SJSA1 (cell line): ENCODE data around the gene PITPNM3. TPM values are rescaled to one million over a fixed set of nuclear protein-coding genes. Genes with fewer than 3 reads are reported as not detected.

Experiments
- DNase-seq, 2 experiments: peaks; one replicate each; pipeline ENCODE4 v3.0.0-alpha.2; 2015 to 2020; ENCODE audit warnings: low spot score in 2 of 2, low read depth in 1 of 2
- H3K27ac ChIP-seq: fragments of 250-450 bp; sonication (Bioruptor Pico); 2 replicates; pipeline ENCODE4 v1.5.1; 2020; ENCODE audit warnings: mild to moderate bottlenecking, moderate library complexity
- H3K27me3 ChIP-seq: fragments of 250-450 bp; sonication (Bioruptor Pico); replicated peaks from 2 replicates; pipeline ENCODE4 v1.5.1; 2020; ENCODE audit warnings: mild to moderate bottlenecking, moderate library complexity
- H3K36me3 ChIP-seq: fragments of 250-450 bp; sonication (Bioruptor Pico); 2 replicates; pipeline ENCODE4 v1.5.1; 2020; ENCODE audit warnings: mild to moderate bottlenecking
- H3K4me1 ChIP-seq: fragments of 250-450 bp; sonication (Bioruptor Pico); replicated peaks from 2 replicates; pipeline ENCODE4 v1.6.1; 2021; ENCODE audit warnings: mild to moderate bottlenecking
- H3K4me3 ChIP-seq: fragments of 250-450 bp; sonication (Bioruptor Pico); 2 replicates; pipeline ENCODE4 v1.5.1; 2020; ENCODE audit warnings: mild to moderate bottlenecking
- H3K9me3 ChIP-seq: fragments of 250-450 bp; sonication (Bioruptor Pico); replicated peaks from 2 replicates; pipeline ENCODE4 v1.5.1; 2020; ENCODE audit warnings: mild to moderate bottlenecking
- total RNA-seq: library from RNA; depleted of rRNA; stranded (reverse); fragments of >200 nt; shearing (Covaris generic); gene quantifications from 2 replicates; pipeline ENCODE4 v1.2.3, GENCODE V29; 2014

The PITPNM3 gene
- total RNA-seq, 1 experiment from 2014 or later: 8.6 TPM

DNA sequence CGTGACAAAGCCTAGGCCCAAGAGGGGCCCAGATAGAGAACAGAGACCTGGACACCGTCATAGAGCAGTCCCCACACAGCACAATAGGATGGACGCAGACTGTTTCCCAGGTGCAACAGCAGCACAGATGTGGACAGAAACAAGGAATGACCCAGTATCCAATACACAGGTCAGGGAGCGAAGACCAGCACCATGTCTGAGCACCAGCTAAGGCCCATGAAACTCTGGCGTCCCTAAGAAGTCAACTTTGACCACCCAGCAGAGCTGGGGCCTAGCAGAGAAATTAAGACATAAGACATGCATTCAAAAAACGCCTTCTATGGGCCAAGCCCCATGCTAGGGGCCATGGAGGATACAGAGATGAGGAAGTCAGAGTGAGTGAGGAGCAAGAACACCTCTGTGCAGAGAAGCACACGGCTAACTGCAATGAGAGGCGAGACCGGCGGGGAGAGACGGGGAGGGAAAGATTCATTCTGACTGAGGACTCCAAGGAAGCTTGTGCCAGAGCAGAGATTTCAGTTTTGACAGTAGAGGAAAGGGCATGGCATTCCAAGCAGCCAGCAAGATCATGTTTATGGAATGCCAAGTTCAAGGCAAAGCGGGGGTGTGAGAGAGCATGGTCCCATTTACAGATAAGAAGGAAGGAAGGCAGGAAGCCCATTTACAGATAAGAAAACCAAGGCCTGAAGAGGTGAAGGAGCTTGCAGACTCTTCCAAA is 50.8 kb downstream of the PITPNM3 start:
- Histone ChIP-seq H3K4me1 (peaks cover 53% of the 10 kb centered on the region), H3K27me3 (no peaks in the 10 kb centered on the region), H3K36me3 (peaks cover 5% of the 10 kb centered on the region; the same call in 1 of the 2 replicates), H3K9me3 (no peaks in the 10 kb centered on the region), H3K27ac (no peak overlapping the region), H3K4me3 (no peak overlapping the region)
- peak in 1 of 2 experiments; percentile 16 for DNase-seq

DNA sequence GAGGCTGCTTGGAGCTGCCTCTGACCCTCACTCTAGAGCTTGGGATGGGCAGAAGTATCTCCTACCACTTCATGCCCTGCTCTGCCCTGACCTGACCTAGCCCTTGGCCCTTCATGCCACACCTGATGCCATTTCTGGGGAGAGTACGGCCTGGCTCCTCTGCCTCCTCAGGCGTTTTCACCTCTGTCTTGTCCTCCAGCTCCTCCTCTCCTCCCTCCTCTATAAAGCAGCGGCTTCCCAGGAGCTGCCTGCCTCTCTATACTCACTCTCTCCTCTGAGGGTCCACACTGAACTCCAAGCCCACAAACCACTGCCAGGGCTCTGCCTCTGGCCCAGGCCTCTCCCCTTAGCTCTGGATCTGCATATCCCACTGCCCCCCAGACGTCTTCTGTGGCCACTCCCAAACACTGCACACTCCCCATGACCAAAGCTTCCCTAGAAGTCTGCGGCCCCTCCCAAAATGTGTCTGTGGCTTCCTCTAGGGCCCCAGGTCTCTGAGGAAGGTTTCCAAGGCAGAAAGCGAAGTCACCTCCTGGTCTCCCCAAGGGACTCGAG is 52.6 kb downstream of the PITPNM3 start:
- Histone ChIP-seq H3K4me3 (no peak overlapping the region), H3K9me3 (no peaks in the 10 kb centered on the region), H3K27ac (no peak overlapping the region), H3K4me1 (peaks cover 34% of the 10 kb centered on the region), H3K36me3 (peaks cover 5% of the 10 kb centered on the region; the same call in 1 of the 2 replicates), H3K27me3 (no peaks in the 10 kb centered on the region)
- DNase-seq: no peak

DNA sequence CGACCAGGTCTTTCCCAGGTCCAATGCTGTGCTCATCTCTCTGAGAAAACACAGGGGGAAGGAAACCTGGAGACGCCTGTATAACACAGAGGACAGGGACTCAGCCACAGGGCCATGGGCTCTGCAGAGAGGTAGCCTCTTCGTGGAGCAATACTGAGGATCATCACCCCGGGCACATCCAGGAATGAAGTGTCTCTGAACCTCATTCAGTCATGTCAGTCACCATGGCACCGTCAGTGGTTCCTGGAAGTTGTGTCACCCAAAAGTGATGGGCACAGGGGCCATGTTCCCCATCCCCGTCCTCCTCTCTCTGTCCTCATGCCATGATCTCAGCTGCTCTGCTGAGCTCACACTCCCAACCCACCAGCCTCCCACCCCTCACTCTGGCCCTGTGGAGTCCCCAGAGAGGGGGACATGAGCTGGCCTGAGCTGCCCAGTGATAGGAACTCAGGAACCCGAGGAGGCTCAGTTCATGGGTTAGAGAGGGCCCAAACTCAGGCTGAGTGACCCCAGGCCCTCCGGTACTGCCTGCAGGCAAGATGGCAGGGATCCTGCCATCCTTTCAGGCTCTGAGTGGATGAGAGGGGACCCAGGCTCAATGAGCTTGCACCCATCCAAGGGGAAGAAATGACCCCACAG is 53.4 kb downstream of the PITPNM3 start:
- no peaks in the 10 kb centered on the region for H3K27me3 ChIP-seq
- no peak overlapping the region for H3K27ac ChIP-seq
- DNase-seq: no peak
- H3K4me1 ChIP-seq: peaks cover 27% of the 10 kb centered on the region
- no peaks in the 10 kb centered on the region for H3K9me3 ChIP-seq
- H3K4me3 ChIP-seq: no peak overlapping the region
- H3K36me3 ChIP-seq: peaks cover 5% of the 10 kb centered on the region; the same call in 1 of the 2 replicates

DNA sequence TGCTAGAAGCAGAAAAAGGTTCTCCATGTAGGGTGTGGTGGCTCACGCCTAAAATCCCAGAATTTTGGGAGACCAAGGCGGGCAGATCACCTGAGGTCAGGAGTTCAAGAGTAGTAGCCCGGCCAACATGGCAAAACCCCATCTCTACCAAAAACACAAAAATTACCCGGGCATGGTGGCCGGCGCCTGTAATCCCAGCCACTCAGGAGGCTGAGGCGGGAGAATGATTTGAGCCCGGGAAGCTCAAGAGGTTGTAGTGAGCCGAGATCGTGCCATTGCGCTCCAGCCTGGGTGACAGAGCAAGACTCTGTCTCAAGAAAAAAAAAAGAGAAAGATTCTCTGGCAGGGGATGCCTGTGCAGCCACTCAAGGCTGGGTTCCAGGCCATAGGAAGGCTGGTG is 54.2 kb downstream of the PITPNM3 start:
- H3K4me3 ChIP-seq: no peak overlapping the region
- DNase-seq: no peak
- H3K27ac ChIP-seq: no peak overlapping the region
- H3K36me3 ChIP-seq: peaks cover 5% of the 10 kb centered on the region; the same call in 1 of the 2 replicates
- no peaks in the 10 kb centered on the region for H3K9me3 ChIP-seq
- H3K27me3 ChIP-seq: no peaks in the 10 kb centered on the region
- H3K4me1 ChIP-seq: peaks cover 19% of the 10 kb centered on the region

DNA sequence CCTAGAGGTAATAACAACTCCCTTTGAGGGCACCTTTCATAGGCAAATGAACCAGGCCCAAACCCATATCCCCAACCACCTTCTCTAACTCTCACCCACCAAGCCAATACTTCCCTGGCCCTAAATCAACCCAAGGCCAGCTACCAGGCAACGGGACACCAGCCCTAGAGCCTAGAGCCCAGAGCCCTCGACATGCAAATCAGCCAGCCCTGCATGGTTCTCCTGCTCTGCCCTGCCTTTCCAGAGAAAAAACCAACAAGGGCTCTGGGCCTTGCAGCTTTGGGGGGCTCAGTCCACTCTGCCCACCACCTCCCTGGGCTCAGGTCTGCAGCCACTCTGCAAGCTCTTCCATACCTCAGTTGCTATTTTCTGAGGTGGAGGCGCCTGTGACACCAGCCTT is 55.0 kb downstream of the PITPNM3 start:
- peaks cover 11% of the 10 kb centered on the region for H3K4me1 ChIP-seq
- no peaks in the 10 kb centered on the region for H3K9me3 ChIP-seq
- no peaks in the 10 kb centered on the region for H3K27me3 ChIP-seq
- no peak for DNase-seq
- H3K27ac ChIP-seq: no peak overlapping the region
- no peak overlapping the region for H3K4me3 ChIP-seq
- peaks cover 5% of the 10 kb centered on the region; the same call in 1 of the 2 replicates for H3K36me3 ChIP-seq

DNA sequence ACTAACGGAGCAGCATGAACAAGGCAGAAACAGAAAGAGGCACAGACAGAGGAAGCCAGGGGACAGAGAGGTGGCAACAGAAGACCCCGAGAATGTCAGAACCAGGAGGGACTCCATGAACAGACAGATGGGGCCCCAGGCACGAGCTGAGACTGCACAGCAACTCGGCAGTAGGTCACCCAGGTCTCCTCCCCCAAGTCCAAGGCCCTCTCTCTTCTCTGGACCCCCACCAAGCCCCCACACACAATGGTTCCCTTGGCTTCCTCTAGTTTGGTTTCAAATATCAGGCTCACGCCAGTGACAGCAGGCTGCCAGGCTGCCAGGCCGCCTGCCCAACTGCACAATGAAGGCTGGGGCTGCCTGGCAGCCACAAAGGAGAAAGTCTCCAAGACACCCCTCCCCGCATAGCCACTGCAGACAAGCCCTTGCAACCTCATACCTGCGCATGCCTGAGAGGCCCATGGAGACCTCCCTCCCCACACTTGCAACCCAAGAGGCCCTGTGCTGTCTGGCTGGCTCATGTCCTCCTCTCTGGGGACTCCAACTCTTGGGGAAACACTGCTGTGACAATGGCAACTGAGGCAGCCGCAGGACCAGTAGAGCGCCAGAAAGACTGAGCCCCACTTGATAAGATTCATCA is 57.3 kb downstream of the PITPNM3 start:
- Histone ChIP-seq H3K4me3 (no peak overlapping the region), H3K9me3 (no peaks in the 10 kb centered on the region), H3K27me3 (no peaks in the 10 kb centered on the region), H3K36me3 (peaks cover 5% of the 10 kb centered on the region; the same call in 1 of the 2 replicates), H3K27ac (no peak overlapping the region), H3K4me1 (no peaks in the 10 kb centered on the region)
- no peak for DNase-seq

DNA sequence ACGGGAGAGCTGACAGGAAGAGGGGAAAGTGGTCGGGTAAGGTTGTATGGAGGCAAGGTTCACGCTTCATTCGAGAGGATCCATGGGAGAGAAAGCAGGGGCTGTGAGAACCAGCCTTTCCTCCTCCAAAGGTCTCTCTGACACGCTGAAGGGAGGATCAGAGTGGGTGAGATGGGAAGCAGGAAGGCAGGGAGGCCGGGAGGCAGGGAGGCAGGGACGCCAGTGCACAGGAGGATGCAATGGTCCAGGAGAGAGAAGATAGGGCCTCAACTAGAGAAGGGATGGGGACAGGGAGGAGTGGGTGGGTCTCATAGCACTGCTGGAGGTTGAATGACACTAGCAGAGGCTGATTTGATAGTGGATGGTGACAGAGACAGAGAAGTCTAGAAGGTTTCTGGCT is 58.0 kb downstream of the PITPNM3 start:
- peaks cover 5% of the 10 kb centered on the region; the same call in 1 of the 2 replicates for H3K36me3 ChIP-seq
- no peak for DNase-seq
- H3K4me1 ChIP-seq: no peaks in the 10 kb centered on the region
- no peaks in the 10 kb centered on the region for H3K9me3 ChIP-seq
- no peak overlapping the region for H3K4me3 ChIP-seq
- no peaks in the 10 kb centered on the region for H3K27me3 ChIP-seq
- no peak overlapping the region for H3K27ac ChIP-seq

DNA sequence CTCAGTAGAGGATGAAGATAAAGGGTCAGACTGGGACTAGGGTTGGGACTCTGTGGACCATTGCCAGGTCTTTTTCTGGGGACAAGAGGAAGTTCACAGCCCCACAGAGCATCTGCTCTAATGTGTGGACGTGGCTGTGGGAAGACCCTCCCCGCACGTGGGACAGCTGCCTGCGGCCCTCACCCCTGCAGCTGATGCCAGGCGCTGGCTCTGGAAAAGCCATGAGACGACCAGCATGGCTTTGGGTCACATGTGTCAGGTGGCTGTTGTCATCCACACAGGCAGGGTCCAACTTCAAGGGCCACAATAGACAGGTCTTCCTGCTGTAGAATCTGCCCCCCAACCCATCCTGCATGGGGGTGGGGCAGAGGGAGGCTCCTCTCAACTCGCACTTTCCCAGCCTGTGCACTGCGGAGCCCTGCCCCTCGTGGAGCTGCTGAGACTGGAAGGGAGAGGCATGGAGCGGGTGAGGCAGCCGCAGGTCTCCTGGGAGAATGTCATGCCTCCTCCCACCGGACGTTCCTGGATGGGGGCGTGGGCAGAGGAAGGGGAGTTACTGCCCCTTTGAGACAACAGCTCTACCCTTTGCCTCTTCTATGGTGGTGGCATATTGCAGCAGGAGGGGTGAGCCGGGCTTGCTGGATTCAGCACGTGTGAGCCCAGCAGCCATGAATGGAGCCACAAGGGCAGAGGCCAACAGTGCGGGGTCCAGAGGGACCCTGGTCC is 58.7 kb downstream of the PITPNM3 start:
- no peak for DNase-seq
- no peaks in the 10 kb centered on the region for H3K4me1 ChIP-seq
- H3K36me3 ChIP-seq: no peaks in the 10 kb centered on the region; the same call in 1 of the 2 replicates
- no peaks in the 10 kb centered on the region for H3K27me3 ChIP-seq
- H3K4me3 ChIP-seq: no peak overlapping the region
- H3K27ac ChIP-seq: no peak overlapping the region
- H3K9me3 ChIP-seq: no peaks in the 10 kb centered on the region

DNA sequence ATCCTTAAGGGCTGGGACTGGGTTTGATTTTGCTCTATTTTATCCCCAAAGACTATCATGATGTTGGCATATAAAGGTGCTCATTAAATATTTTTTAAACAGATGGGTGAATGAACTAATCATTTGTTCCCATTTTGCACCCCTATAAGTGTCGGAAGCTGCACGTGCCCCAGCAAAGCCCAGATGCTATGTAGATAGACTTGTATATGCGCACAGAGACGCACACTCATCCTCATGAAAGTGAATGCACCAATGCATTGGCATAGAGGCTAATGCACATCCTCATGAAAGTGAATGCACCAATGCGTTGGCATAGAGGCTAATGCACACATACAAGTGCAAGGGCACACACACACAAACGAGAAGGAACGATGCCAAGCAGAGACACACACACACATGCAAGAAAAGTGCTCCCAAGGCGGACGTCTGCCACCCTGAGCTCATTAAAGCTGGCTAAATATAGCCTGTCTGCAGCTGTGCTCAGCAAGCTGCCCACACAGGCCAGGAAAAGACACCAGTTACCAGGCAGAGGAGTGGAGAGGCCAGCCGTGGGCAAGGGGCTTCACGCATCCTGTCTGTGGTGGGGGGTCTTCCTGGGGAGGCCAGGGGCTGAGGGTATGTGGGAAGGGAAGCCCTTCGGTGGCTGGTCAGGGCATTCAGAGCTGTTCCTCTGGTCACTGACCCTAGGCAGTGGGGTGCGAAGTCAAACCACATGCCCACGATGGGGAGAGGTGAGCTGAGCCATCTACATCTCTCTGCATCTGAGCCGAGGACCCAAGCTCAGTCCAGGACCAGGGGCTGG is 59.5 kb downstream of the PITPNM3 start:
- no peak for DNase-seq
- no peak overlapping the region for H3K27ac ChIP-seq
- H3K36me3 ChIP-seq: no peaks in the 10 kb centered on the region; the same call in 1 of the 2 replicates
- peaks cover 4% of the 10 kb centered on the region; the same call in 1 of the 2 replicates for H3K4me1 ChIP-seq
- H3K4me3 ChIP-seq: no peak overlapping the region
- no peaks in the 10 kb centered on the region for H3K9me3 ChIP-seq
- no peaks in the 10 kb centered on the region for H3K27me3 ChIP-seq

DNA sequence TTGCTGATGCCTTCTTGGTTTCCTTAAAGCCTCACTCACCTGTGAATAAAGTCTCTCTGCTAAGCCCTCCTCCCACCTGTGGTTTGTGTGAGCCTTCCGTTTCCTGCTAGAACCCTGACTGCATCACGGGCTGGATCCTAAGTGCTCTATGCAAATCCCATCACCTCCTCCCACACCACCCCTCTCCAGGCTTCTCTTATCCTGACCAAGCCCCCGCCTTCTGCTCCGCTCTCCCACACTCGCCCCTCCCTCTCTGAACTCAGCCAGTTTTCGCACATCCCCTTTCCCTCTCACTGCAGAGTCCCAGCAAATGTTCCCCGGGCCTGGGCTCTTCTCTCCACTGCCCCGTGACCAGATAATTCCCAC is 60.3 kb downstream of the PITPNM3 start:
- peaks cover 8% of the 10 kb centered on the region for H3K4me1 ChIP-seq
- no peaks in the 10 kb centered on the region for H3K9me3 ChIP-seq
- H3K27me3 ChIP-seq: no peaks in the 10 kb centered on the region
- H3K4me3 ChIP-seq: no peak overlapping the region
- H3K27ac ChIP-seq: no peak overlapping the region
- no peak for DNase-seq
- H3K36me3 ChIP-seq: no peaks in the 10 kb centered on the region

DNA sequence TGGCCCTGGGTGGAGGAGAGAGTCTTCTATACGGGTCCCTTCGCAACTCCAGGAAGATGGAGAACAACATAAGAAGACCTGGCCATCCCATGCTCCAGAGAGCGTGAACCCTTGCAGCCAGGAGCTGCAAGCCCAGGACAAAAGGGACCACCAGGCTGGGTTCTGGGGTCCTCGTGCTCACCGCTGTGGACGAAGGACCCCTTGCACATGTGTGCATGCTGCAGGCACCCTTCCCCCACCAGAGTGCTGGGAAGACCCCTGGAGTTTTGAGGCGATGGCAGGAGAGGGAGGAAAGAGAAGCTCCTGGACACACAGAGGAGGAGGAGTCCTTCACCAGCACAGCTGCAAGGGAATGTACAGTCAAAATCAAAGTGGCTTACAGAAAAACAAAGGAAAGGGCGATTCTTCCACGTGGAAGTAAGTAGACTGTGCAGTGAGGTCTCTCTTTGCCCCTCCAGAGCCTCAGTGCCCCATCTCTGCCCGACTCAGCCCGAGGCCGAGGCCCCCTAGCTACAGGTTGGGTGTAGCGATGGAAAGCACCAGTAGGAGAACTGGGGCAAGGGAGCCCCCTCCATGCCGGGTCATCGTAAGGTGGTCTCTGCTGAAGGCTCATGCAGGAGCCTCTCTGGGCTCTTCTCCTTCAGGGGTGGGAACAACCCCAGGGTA is 60.8 kb downstream of the PITPNM3 start:
- H3K4me3 ChIP-seq: no peak overlapping the region
- no peaks in the 10 kb centered on the region for H3K27me3 ChIP-seq
- no peaks in the 10 kb centered on the region for H3K36me3 ChIP-seq
- H3K27ac ChIP-seq: no peak overlapping the region
- DNase-seq: no peak
- H3K9me3 ChIP-seq: no peaks in the 10 kb centered on the region
- H3K4me1 ChIP-seq: peaks cover 10% of the 10 kb centered on the region

DNA sequence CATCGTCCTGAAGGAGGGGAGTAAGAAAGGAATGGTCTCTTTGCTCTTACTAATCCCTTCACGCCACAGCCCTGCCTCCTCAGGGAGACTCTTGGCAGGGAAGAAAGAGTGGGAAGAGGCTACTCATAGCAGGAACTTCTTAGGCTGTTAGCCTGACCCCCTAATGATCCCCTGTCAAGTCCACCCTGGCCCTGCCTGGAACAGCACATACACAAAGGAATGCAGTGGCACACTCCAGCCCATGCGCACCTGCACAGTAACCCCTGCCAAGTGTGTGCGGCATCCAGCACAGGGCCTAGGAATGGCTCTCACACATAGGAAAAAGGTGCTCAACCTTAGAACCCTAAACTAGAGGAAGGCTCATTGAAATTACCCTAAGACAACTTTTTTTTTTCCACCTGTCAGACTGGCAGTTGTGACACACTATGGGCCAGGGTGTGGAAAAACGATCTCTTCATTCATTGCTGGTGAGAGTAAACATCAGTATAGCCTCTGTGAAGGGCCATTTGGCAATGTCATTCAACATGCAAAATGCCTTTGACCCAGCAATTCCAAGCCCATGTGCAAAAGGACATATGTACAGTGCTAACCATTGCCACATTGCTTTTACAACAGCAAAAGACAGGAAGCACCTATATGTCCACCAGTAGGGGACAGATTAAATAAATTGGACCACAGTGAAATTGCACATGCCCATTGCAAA is 62.0 kb downstream of the PITPNM3 start:
- no peaks in the 10 kb centered on the region for H3K36me3 ChIP-seq
- no peak for DNase-seq
- no peak overlapping the region for H3K4me3 ChIP-seq
- no peaks in the 10 kb centered on the region for H3K9me3 ChIP-seq
- H3K27ac ChIP-seq: no peak overlapping the region
- H3K4me1 ChIP-seq: peaks cover 17% of the 10 kb centered on the region
- H3K27me3 ChIP-seq: no peaks in the 10 kb centered on the region
